ENCODE data around the gene SPATA21. TPM values are rescaled to one million over a fixed set of nuclear protein-coding genes. Genes with fewer than 3 reads are reported as not detected.

SPATA21 gene
- total and polyA plus RNA-seq, 10 of the 15 experiments (the other 5 are each of a cell fraction or from before 2014, with no cell fraction given), result 0.05 to 1.1 (median 0.24) TPM; not detected in 1

GRCh38 chr1:16367258-16367967, 69.8 kb downstream of the SPATA21 start (continued):
- TF ChIP-seq PRDM15 (CRISPR knock-in tag; IDR thresholded peaks at IDR 0.05) (no peak), ZBTB4 (CRISPR knock-in tag; IDR thresholded peaks at IDR 0.05) (no peak), PBX3 (IDR thresholded peaks at IDR 0.05; ENCODE audit: insufficient replicate concordance, low read depth, low read length) (peak; percentile 79), SMAD5 (IDR thresholded peaks at IDR 0.05; ENCODE audit: low read depth) (0 out of 2 replicates have a peak, but pooled peaks have one; percentile 22), ZNF622 (IDR thresholded peaks at IDR 0.05) (no peak), ZNF687 (IDR thresholded peaks at IDR 0.05) (no peak), CBX3 (IDR thresholded peaks at IDR 0.05; ENCODE audit: borderline replicate concordance, low read depth) (no peak), NFYA (IDR thresholded peaks at IDR 0.05; ENCODE audit: borderline replicate concordance, low read depth, low read length) (no peak), SMAD1 (IDR thresholded peaks at IDR 0.05; ENCODE audit: low read depth, partially characterized antibody) (no peak), CTCF (IDR thresholded peaks at IDR 0.05 in 2 of 3, conservative IDR thresholded peaks at IDR 0.05 in 1 of 3; ENCODE audit: control insufficient read depth in 2 of 3, extremely low read depth in 1 of 3, insufficient read depth in 1 of 3, low read depth in 3 of 3, low read length in 3 of 3) (no peak), ELK1 (IDR thresholded peaks at IDR 0.05; ENCODE audit: low read depth, low read length) (no peak), CBX5 (IDR thresholded peaks at IDR 0.05; ENCODE audit: low read depth) (no peak)

Data from GM12878 (cell line).